ENCODE measurements around the gene ZNF213. TPM values are rescaled to one million over a fixed set of nuclear protein-coding genes. Genes with fewer than 3 reads are reported as not detected.

ZNF213 gene
- total and polyA plus RNA-seq, 10 donors = 2.4 to 11.4 (median 7.7) TPM

GRCh38 chr16:3119701-3120408, 15.0 kb upstream of the ZNF213 start:
- no peaks in the 10 kb centered on the region for H3K9me3 ChIP-seq
- peaks cover 5 to 30% (median 21%) of the 10 kb centered on the region in 6 donors for H3K4me1 ChIP-seq
- no peak overlapping the region for H3K4me3 ChIP-seq
- H3K36me3 ChIP-seq = peaks cover 0 to 55% (median 15%) of the 10 kb centered on the region in 6 donors
- intact Hi-C loops (cut with DNase I; ENCODE audit: low total_unique reads) = no loop called here
- H3K27ac ChIP-seq = no peak overlapping the region
- DNase-seq = no peak
- no peaks in the 10 kb centered on the region for H3K27me3 ChIP-seq (replicated peaks in 1 of 7)
- WGBS, 5 donors = 93 to 96% (median 94%) methylated on average over 24 to 57 of the region's 57 CpGs
- TF ChIP-seq POLR2A (IDR thresholded peaks at IDR 0.05) (no peak), POLR2AphosphoS5 (IDR thresholded peaks at IDR 0.05) (peak in 1 of 3 donors; percentile 8), CTCF (IDR thresholded peaks at IDR 0.05 in 8 of 11, conservative IDR thresholded peaks at IDR 0.05 in 3 of 11) (no peak)

- no peak overlapping the region for H3K27ac ChIP-seq
- peaks cover 0 to 49% (median 15%) of the 10 kb centered on the region in 6 donors for H3K36me3 ChIP-seq
- no peak for DNase-seq
- H3K27me3 ChIP-seq (replicated peaks in 1 of 7) = no peaks in the 10 kb centered on the region
- TF ChIP-seq POLR2A (IDR thresholded peaks at IDR 0.05) (no peak), POLR2AphosphoS5 (IDR thresholded peaks at IDR 0.05) (no peak), CTCF (IDR thresholded peaks at IDR 0.05 in 8 of 11, conservative IDR thresholded peaks at IDR 0.05 in 3 of 11) (no peak)
- 83 to 95% (median 91%) methylated on average over 10 to 16 of the region's 16 CpGs for WGBS, 5 donors
- H3K4me1 ChIP-seq = peaks cover 9 to 35% (median 25%) of the 10 kb centered on the region in 6 donors
- no peak overlapping the region for H3K4me3 ChIP-seq
- no peaks in the 10 kb centered on the region for H3K9me3 ChIP-seq
- intact Hi-C loops (cut with DNase I; ENCODE audit: low total_unique reads) = no loop called here
Observed at GRCh38 chr16:3120435-3120834, 14.4 kb upstream of the ZNF213 start.

DNA sequence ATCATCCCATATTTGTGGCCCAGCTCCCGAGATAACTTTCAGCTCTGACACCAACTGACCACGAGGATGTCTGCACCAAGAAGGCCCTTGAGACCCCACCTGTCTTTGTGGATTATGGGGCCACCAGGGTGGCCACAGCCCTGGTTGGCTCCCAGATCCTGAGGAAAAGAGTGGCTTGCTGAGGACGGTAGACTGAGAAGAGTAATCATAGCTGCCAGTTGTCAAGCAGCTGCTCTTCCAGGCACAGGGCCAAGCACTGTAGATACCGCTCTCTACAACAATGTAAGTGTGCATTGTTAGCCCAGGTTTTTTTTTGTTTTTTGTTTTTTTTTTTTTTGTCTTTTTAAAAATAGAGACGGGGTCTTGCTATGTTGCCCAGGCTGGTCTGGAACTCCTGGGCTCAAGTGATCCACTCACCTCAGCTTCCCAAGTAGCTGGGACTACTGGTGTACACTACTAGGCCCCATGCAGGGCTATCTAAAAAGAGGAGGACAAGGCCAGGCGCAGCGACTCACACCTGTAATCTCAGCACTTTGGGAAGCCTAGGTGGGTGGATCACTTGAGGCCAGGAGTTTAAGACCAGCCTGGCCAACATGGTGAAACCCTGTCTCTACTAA, 12.9 kb upstream of the ZNF213 start:
- intact Hi-C loops (cut with DNase I; ENCODE audit: low total_unique reads) = no loop called here
- peaks cover 9 to 51% (median 26%) of the 10 kb centered on the region in 6 donors for H3K4me1 ChIP-seq
- no peaks in the 10 kb centered on the region for H3K27me3 ChIP-seq (replicated peaks in 1 of 7)
- H3K27ac ChIP-seq = peak overlapping the region in 2 of 8 donors; percentile 8 to 47
- TF ChIP-seq POLR2AphosphoS5 (IDR thresholded peaks at IDR 0.05) (no peak), POLR2A (IDR thresholded peaks at IDR 0.05) (no peak), CTCF (IDR thresholded peaks at IDR 0.05 in 8 of 11, conservative IDR thresholded peaks at IDR 0.05 in 3 of 11) (no peak)
- peaks cover 0 to 34% (median 15%) of the 10 kb centered on the region in 6 donors for H3K36me3 ChIP-seq
- H3K9me3 ChIP-seq = no peaks in the 10 kb centered on the region
- no peak overlapping the region for H3K4me3 ChIP-seq
- DNase-seq = no peak
- 69 to 84% (median 78%) methylated on average over 7 of the region's 7 CpGs for WGBS, 5 donors

DNA sequence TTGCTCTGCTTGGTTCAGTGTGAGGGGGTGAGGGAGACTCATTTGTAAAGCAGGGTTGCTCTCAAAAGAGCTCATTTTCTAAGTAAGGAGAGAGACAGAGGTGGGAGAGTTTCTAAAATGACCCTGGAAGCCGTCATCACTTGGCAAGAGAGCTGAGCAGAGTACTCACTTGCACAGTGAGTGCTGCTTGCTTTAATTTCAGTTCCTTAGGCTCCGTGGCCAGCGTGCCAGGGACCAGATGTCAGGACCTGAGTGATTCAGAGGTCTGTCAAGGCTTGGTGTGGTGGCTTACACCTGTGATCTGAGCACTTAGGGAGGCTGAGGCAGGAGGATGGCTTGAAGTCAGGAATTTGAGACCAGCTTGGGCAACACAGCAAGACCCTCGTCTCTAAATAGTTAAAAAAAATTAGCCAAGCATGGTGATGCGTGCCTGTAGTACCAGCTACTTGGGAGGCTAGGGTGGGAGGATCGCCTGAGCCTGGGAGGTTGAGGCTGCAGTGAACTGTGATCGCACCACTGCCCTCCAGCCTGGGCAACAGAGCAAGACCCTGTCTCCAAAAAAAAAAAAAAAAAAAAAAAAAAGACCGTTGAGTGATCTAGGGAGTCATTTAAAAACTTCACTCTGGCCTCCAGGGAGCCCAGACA, 11.8 kb upstream of the ZNF213 start:
- Histone ChIP-seq H3K4me3 (peak overlapping the region in 2 of 8 donors; percentile 81 to 97), H3K27ac (peak overlapping the region in 3 of 8 donors; percentile 8 to 89 (median 74)), H3K9me3 (no peaks in the 10 kb centered on the region), H3K27me3 (replicated peaks in 1 of 7) (no peaks in the 10 kb centered on the region), H3K36me3 (peaks cover 0 to 30% (median 15%) of the 10 kb centered on the region in 6 donors), H3K4me1 (peaks cover 9 to 62% (median 26%) of the 10 kb centered on the region in 6 donors)
- no peak for DNase-seq
- intact Hi-C loops (cut with DNase I; ENCODE audit: low total_unique reads) = no loop called here
- TF ChIP-seq POLR2AphosphoS5 (IDR thresholded peaks at IDR 0.05) (no peak), POLR2A (IDR thresholded peaks at IDR 0.05) (no peak)
- 46 to 75% (median 59%) methylated on average over 7 to 8 of the region's 8 CpGs for WGBS, 5 donors
